ENCODE data around the gene MLXIPL. TPM values are rescaled to one million over a fixed set of nuclear protein-coding genes. Genes with fewer than 3 reads are reported as not detected.

MLXIPL gene
- polyA plus RNA-seq, 1 donor, result 1.7 TPM

DNA sequence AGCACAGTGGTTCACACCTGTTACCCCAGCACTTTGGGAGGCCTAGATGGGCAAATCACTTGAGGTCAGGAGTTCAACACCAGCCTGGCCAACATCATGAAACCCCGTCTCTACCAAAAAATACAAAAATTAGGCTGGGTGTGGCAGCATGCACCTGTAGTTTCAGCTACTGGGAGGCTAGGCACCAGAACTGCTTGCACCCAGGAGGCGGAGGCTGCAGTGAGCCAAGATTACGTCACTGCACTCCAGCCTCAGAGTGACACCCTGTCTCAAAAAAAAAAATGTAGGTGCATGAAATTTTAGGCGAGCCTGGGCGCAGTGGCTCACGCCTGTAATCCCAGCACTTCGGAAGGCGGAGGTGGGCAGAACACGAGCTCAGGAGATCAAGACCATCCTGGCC is 76.5 kb downstream of the MLXIPL start:
- no peak for DNase-seq

DNA sequence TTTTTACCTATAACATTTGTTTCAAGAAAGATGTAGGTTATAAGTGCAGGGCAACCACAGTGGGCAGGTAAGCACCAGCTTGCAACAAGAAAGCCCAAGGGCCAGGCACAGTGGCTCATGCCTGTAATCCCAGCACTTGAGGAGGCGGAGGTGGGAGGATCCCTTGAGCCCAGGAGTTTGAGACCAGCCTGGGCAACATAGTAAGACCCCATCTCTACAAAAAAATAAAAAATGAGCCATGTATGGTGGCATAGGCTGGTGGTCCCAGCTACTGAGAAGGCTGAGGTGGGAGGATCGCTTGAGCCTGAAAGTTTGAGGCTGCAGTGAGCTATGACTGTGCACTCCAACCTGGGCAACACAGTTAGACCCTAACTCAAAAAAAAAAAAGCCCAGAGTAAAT is 79.6 kb downstream of the MLXIPL start:
- no peak for DNase-seq

Other genes starting within 250 kb of the MLXIPL start
- gene FZD9, start 190.7 kb downstream of the MLXIPL start, polyA plus RNA-seq (ENCODE audit: insufficient read length), result 27.1 TPM
- gene BAZ1B, start 102.2 kb downstream of the MLXIPL start, polyA plus RNA-seq (ENCODE audit: insufficient read length), result 53.0 TPM
- 37.7 TPM for gene BCL7B, start 66.8 kb downstream of the MLXIPL start, polyA plus RNA-seq (ENCODE audit: insufficient read length)
- gene TBL2, start 45.9 kb downstream of the MLXIPL start, polyA plus RNA-seq (ENCODE audit: insufficient read length), result 23.6 TPM
- 3.1 TPM for gene VPS37D, start 43.3 kb upstream of the MLXIPL start, polyA plus RNA-seq (ENCODE audit: insufficient read length)
- gene DNAJC30, start 58.9 kb upstream of the MLXIPL start, polyA plus RNA-seq (ENCODE audit: insufficient read length), result 7.8 TPM
- gene BUD23, start 59.1 kb upstream of the MLXIPL start, polyA plus RNA-seq (ENCODE audit: insufficient read length), result 79.8 TPM
- 18.2 TPM for gene STX1A, start 95.1 kb upstream of the MLXIPL start, polyA plus RNA-seq (ENCODE audit: insufficient read length)
- 12.4 TPM for gene ABHD11, start 114.3 kb upstream of the MLXIPL start, polyA plus RNA-seq (ENCODE audit: insufficient read length)
- 0.40 TPM for gene CLDN3, start 145.7 kb upstream of the MLXIPL start, polyA plus RNA-seq (ENCODE audit: insufficient read length)
- gene CLDN4, start 206.5 kb upstream of the MLXIPL start, polyA plus RNA-seq (ENCODE audit: insufficient read length), result 0.97 TPM
- 1.5 TPM for gene METTL27, start 218.0 kb upstream of the MLXIPL start, polyA plus RNA-seq (ENCODE audit: insufficient read length)
- gene TMEM270, start 236.6 kb upstream of the MLXIPL start, polyA plus RNA-seq (ENCODE audit: insufficient read length), result not detected